ENCODE measurements around the gene FBXL19. TPM values are rescaled to one million over a fixed set of nuclear protein-coding genes. Genes with fewer than 3 reads are reported as not detected.

Gene FBXL19
- total and polyA plus RNA-seq, 2 experiments from 2014 or later: 0.64 to 18.2 TPM

DNA sequence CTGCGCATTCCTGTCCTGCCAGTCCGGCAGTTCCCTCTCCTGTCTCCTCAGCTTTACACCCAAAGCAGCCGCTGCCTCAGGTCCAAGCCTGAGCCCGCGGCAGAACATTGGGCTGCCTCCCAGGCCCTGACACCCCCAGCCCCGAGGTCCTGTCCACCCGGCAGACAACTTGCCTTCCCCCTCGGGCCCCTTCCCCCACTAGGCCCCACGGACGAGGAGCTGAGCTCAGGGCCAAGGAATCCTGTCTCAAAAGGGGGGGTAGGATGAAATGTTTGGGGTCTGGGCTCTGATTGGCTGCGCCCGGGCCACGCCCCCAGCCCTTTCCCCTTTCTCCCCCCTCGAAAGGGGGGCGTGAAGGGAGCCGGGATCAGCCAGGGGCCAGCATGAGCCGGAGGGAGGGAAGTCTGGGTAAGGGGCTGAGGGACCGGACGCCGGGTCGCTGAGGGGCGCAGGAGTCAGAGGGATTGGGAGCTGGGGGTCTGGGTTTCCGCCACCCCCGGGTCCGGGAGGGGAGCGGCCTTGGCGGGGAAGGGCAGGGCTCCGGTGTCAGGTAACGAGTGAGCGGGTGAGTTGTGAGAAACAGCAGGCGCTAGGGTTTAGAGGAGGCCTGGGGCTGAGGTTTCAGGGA lies 27.0 kb upstream of the FBXL19 start, which contains the start of gene CTF1:
Gene CTF1 (plus strand): TSS at position 354 of the 628 bp plus-strand sequence. CDS start 30 bp downstream, at position 384.
- no peaks in the 10 kb centered on the region for H3K9me3 ChIP-seq (ENCODE audit: low read depth)
- 1 to 3% methylated on average over 25 to 31 of the region's 31 CpGs for WGBS, 2 experiments (ENCODE audit: low coverage in 1 of 2, low lambda C conversion rate in 2 of 2, missing lambda C conversion rate in 2 of 2)
- no peaks in the 10 kb centered on the region for H4K20me1 ChIP-seq (ENCODE audit: insufficient read depth)
- H3K27me3 ChIP-seq (replicated peaks; ENCODE audit: insufficient read depth): no peaks in the 10 kb centered on the region
- peak within 1 kb of the TSS; percentile 91 for H3K9ac ChIP-seq
- TF ChIP-seq EZH2phosphoT487 (IDR thresholded peaks at IDR 0.05; ENCODE audit: insufficient read depth, low read depth) (no peak), EZH2 (IDR thresholded peaks at IDR 0.05; ENCODE audit: insufficient read depth, poor library complexity, severe bottlenecking) (no peak)
- H3K36me3 ChIP-seq (ENCODE audit: low read depth): peaks cover 2% of the 10 kb centered on the region; the same call in 1 of the 2 replicates
- H3K4me3 ChIP-seq: peak within 1 kb of the TSS; percentile 92
- H3K79me2 ChIP-seq (ENCODE audit: insufficient read depth): peaks cover 23% of the 10 kb centered on the region
- peak; percentile 85 for DNase-seq
- in situ Hi-C loops (cut with MboI): no loop called here
- H2AFZ ChIP-seq: peak within 1 kb of the TSS; percentile 93
- H3F3A ChIP-seq (ENCODE audit: insufficient read depth): peaks cover 25% of the 10 kb centered on the region
- peak within 1 kb of the TSS; percentile 96 for H3K27ac ChIP-seq
- peak within 1 kb of the TSS; percentile 95 for H3K4me2 ChIP-seq (ENCODE audit: unreplicated experiment)
- H3K4me1 ChIP-seq (ENCODE audit: insufficient read depth): peaks cover 26% of the 10 kb centered on the region
- no peaks in the 10 kb centered on the region for H3K9me2 ChIP-seq (ENCODE audit: insufficient read depth)

DNA sequence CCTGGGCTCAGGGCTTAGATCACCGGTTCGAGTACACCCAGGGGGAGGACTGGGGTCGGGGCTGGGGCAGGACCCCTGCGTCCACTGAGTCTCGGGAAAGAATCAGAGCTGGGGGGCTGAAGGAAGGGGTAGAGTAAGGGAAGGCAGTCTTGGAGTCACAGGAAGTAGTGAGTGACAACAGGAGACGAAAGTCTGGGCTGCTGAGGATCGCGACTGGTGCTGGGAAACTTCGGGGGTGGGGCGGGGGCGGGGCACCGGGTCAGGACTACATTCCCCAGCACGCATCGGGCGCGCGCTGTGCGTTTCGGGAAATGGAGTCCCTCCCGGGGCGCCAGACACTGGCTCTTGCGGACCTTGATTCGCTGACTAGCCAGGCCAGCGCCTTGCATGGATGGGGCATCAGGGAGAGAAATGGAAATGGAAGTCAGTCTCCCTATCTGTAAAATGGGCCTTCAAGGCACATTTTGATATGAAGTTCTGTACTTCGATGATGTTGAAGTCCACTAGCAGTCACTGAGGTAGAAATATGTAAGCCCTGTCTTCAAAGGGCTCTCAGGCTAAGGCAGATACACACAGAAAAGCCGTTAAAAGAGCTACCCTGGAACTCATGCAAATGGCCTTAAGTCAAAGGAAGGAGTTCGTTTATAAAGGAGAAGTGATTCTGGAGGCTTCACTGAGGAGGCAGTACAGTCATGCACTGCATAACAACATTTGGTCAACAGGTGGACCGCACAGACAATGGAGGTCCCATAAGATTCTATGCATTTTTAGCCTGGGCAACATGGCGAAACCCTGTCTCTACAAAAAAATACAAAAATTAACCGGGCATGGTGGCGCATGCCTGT lies 26.3 kb upstream of the FBXL19 start:
- H3K9me3 ChIP-seq (ENCODE audit: low read depth): no peaks in the 10 kb centered on the region
- WGBS, 2 experiments (ENCODE audit: low coverage in 1 of 2, low lambda C conversion rate in 2 of 2, missing lambda C conversion rate in 2 of 2): 16 to 32% methylated on average over 16 to 31 of the region's 31 CpGs
- H3K4me2 ChIP-seq (ENCODE audit: unreplicated experiment): peak overlapping the region; percentile 95
- H3K9me2 ChIP-seq (ENCODE audit: insufficient read depth): no peaks in the 10 kb centered on the region
- no peak for TF ChIP-seq EZH2phosphoT487 (IDR thresholded peaks at IDR 0.05; ENCODE audit: insufficient read depth, low read depth)
- TF ChIP-seq EZH2 (IDR thresholded peaks at IDR 0.05; ENCODE audit: insufficient read depth, poor library complexity, severe bottlenecking): no peak
- peak overlapping the region; percentile 96 for H3K27ac ChIP-seq
- peak overlapping the region; percentile 93 for H2AFZ ChIP-seq
- DNase-seq: peak; percentile 97
- H3F3A ChIP-seq (ENCODE audit: insufficient read depth): peaks cover 26% of the 10 kb centered on the region
- peak overlapping the region; percentile 91 for H3K9ac ChIP-seq
- peak overlapping the region; percentile 92 for H3K4me3 ChIP-seq
- H3K36me3 ChIP-seq (ENCODE audit: low read depth): no peaks in the 10 kb centered on the region
- H4K20me1 ChIP-seq (ENCODE audit: insufficient read depth): no peaks in the 10 kb centered on the region
- H3K4me1 ChIP-seq (ENCODE audit: insufficient read depth): peaks cover 26% of the 10 kb centered on the region
- H3K27me3 ChIP-seq (replicated peaks; ENCODE audit: insufficient read depth): no peaks in the 10 kb centered on the region
- H3K79me2 ChIP-seq (ENCODE audit: insufficient read depth): peaks cover 16% of the 10 kb centered on the region
- in situ Hi-C loops (cut with MboI): no loop called here

DNA sequence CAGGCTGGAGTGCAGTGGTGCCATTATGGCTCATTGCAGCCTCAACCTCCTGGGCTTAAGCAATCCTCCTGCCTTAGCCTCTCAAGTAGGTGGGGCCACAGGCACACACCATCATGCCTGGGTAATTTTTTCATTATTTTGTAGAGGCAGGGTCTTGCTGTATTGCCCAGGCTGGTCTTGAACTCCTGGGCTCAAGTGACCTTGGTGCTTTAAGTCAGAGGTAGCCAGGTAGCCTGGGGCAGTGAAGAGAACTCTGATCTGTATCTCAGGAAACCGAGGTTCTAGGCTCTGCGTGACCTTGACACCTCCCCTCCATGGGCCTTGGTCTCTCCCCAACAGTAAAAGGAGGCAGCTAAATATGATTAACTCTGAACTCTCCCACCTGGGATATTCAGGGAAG lies 23.6 kb upstream of the FBXL19 start:
- Histone ChIP-seq H3F3A (ENCODE audit: insufficient read depth) (peaks cover 24% of the 10 kb centered on the region), H2AFZ (no peak overlapping the region), H3K4me3 (no peak overlapping the region), H3K79me2 (ENCODE audit: insufficient read depth) (no peaks in the 10 kb centered on the region), H3K4me2 (ENCODE audit: unreplicated experiment) (no peak overlapping the region), H3K9me3 (ENCODE audit: low read depth) (no peaks in the 10 kb centered on the region), H3K27me3 (replicated peaks; ENCODE audit: insufficient read depth) (no peaks in the 10 kb centered on the region), H3K9ac (no peak overlapping the region), H3K36me3 (ENCODE audit: low read depth) (no peaks in the 10 kb centered on the region), H3K4me1 (ENCODE audit: insufficient read depth) (peaks cover 20% of the 10 kb centered on the region), H4K20me1 (ENCODE audit: insufficient read depth) (no peaks in the 10 kb centered on the region), H3K9me2 (ENCODE audit: insufficient read depth) (no peaks in the 10 kb centered on the region), H3K27ac (no peak overlapping the region)
- 97 to 100% methylated on average over 2 of the region's 2 CpGs for WGBS, 2 experiments (ENCODE audit: low coverage in 1 of 2, low lambda C conversion rate in 2 of 2, missing lambda C conversion rate in 2 of 2)
- TF ChIP-seq EZH2 (IDR thresholded peaks at IDR 0.05; ENCODE audit: insufficient read depth, poor library complexity, severe bottlenecking): no peak
- no peak for TF ChIP-seq EZH2phosphoT487 (IDR thresholded peaks at IDR 0.05; ENCODE audit: insufficient read depth, low read depth)
- no peak for DNase-seq
- in situ Hi-C loops (cut with MboI): no loop called here

GRCh38 chr16:30900588-30900987 lies 22.8 kb upstream of the FBXL19 start:
- in situ Hi-C loops (cut with MboI): no loop called here
- no peaks in the 10 kb centered on the region for H3K27me3 ChIP-seq (replicated peaks; ENCODE audit: insufficient read depth)
- no peak overlapping the region for H3K4me2 ChIP-seq (ENCODE audit: unreplicated experiment)
- peaks cover 16% of the 10 kb centered on the region for H3F3A ChIP-seq (ENCODE audit: insufficient read depth)
- no peak overlapping the region for H2AFZ ChIP-seq
- no peaks in the 10 kb centered on the region for H3K36me3 ChIP-seq (ENCODE audit: low read depth)
- H4K20me1 ChIP-seq (ENCODE audit: insufficient read depth): no peaks in the 10 kb centered on the region
- no peaks in the 10 kb centered on the region for H3K79me2 ChIP-seq (ENCODE audit: insufficient read depth)
- 96 to 98% methylated on average over 5 of the region's 5 CpGs for WGBS, 2 experiments (ENCODE audit: low coverage in 1 of 2, low lambda C conversion rate in 2 of 2, missing lambda C conversion rate in 2 of 2)
- no peak overlapping the region for H3K4me3 ChIP-seq
- peaks cover 12% of the 10 kb centered on the region for H3K4me1 ChIP-seq (ENCODE audit: insufficient read depth)
- no peaks in the 10 kb centered on the region for H3K9me3 ChIP-seq (ENCODE audit: low read depth)
- H3K27ac ChIP-seq: no peak overlapping the region
- H3K9me2 ChIP-seq (ENCODE audit: insufficient read depth): no peaks in the 10 kb centered on the region
- DNase-seq: no peak
- no peak for TF ChIP-seq EZH2 (IDR thresholded peaks at IDR 0.05; ENCODE audit: insufficient read depth, poor library complexity, severe bottlenecking)
- TF ChIP-seq EZH2phosphoT487 (IDR thresholded peaks at IDR 0.05; ENCODE audit: insufficient read depth, low read depth): no peak
- no peak overlapping the region for H3K9ac ChIP-seq
